Nephron (organoid): Measurements from ENCODE around the gene SBNO1.
"Not testable (repeated sequence)": the region's sequence is repeated elsewhere in the genome, so short reads cannot be mapped to it uniquely, and the experiment has no call there.

Experiments
- H3K27ac Mint-ChIP-seq, 3 experiments: 2 replicates each; pipeline ENCODE4 v1.8.0; 2020; ENCODE audit warnings: mixed read lengths in 3 of 3, mild to moderate bottlenecking in 2 of 3, moderate library complexity in 1 of 3
- H3K27me3 Mint-ChIP-seq: 2 replicates; pipeline ENCODE4 v1.8.0; 2021; ENCODE audit warnings: low read depth, mild to moderate bottlenecking, moderate library complexity, mixed read lengths
- H3K36me3 Mint-ChIP-seq: 2 replicates; pipeline ENCODE4 v1.8.0; 2020; ENCODE audit warnings: low read depth, mixed read lengths
- H3K4me1 Mint-ChIP-seq: 2 replicates; pipeline ENCODE4 v1.8.0; 2020; ENCODE audit warnings: mixed read lengths
- H3K4me3 Mint-ChIP-seq, 3 experiments: 2 replicates each; pipeline ENCODE4 v1.8.0; 2020; ENCODE audit warnings: mild to moderate bottlenecking in 3 of 3, mixed read lengths in 3 of 3, moderate library complexity in 2 of 3
- H3K9me3 Mint-ChIP-seq: 2 replicates; pipeline ENCODE4 v1.8.0; 2020; ENCODE audit warnings: mixed read lengths
- CTCF ChIP-seq, 3 experiments: fragments of 200-600 bp; sonication (generic); IDR thresholded peaks; one replicate each; pipeline ENCODE4 v1.5.0; 2021; ENCODE audit warnings: antibody characterized with exemption in 3 of 3; ENCODE audit not compliant: unreplicated experiment in 3 of 3

SBNO1 gene

GRCh38 chr12:123390498-123391426 is 26.1 kb upstream of the SBNO1 start:
- H3K4me1 Mint-ChIP-seq, result peaks cover 26% of the 10 kb centered on the region
- H3K27me3 Mint-ChIP-seq, result no peaks in the 10 kb centered on the region
- peaks cover 44% of the 10 kb centered on the region for H3K36me3 Mint-ChIP-seq
- peak overlapping the region; percentile 89 to 96 (median 90) for H3K4me3 Mint-ChIP-seq
- peak overlapping the region; percentile 77 to 88 (median 85) for H3K27ac Mint-ChIP-seq
- no peak for TF ChIP-seq CTCF (IDR thresholded peaks at IDR 0.05; ENCODE audit: unreplicated experiment in 3 of 3)
- no peaks in the 10 kb centered on the region for H3K9me3 Mint-ChIP-seq

GRCh38 chr12:123389560-123390351 is 25.1 kb upstream of the SBNO1 start:
- Mint-ChIP-seq H3K36me3 (peaks cover 34% of the 10 kb centered on the region), H3K27me3 (no peaks in the 10 kb centered on the region), H3K4me1 (peaks cover 26% of the 10 kb centered on the region), H3K9me3 (no peaks in the 10 kb centered on the region), H3K4me3 (peak overlapping the region; percentile 89 to 96 (median 90)), H3K27ac (peak overlapping the region; percentile 77 to 88 (median 85))
- TF ChIP-seq CTCF (IDR thresholded peaks at IDR 0.05; ENCODE audit: unreplicated experiment in 3 of 3), result no peak

- TF ChIP-seq CTCF (IDR thresholded peaks at IDR 0.05; ENCODE audit: unreplicated experiment in 3 of 3), result no peak
- no peaks in the 10 kb centered on the region for H3K27me3 Mint-ChIP-seq
- peaks cover 26% of the 10 kb centered on the region for H3K4me1 Mint-ChIP-seq
- H3K9me3 Mint-ChIP-seq, result no peaks in the 10 kb centered on the region
- H3K36me3 Mint-ChIP-seq, result peaks cover 31% of the 10 kb centered on the region
- no peak overlapping the region for H3K27ac Mint-ChIP-seq
- H3K4me3 Mint-ChIP-seq, result no peak overlapping the region
Measured at GRCh38 chr12:123388951-123389559, 24.4 kb upstream of the SBNO1 start.

- Mint-ChIP-seq H3K36me3 (peaks cover 29% of the 10 kb centered on the region), H3K4me3 (peak overlapping the region; percentile 87 to 92 (median 90)), H3K27me3 (no peaks in the 10 kb centered on the region), H3K4me1 (peaks cover 26% of the 10 kb centered on the region), H3K9me3 (no peaks in the 10 kb centered on the region), H3K27ac (peak overlapping the region; percentile 78 to 88 (median 87))
- TF ChIP-seq CTCF (IDR thresholded peaks at IDR 0.05; ENCODE audit: unreplicated experiment in 3 of 3), result no peak
Measured at GRCh38 chr12:123388177-123388950, 23.7 kb upstream of the SBNO1 start.

- Mint-ChIP-seq H3K4me3 (peak overlapping the region; percentile 87 to 92 (median 90)), H3K27ac (peak overlapping the region; percentile 78 to 88 (median 87)), H3K27me3 (no peaks in the 10 kb centered on the region), H3K9me3 (no peaks in the 10 kb centered on the region), H3K4me1 (peaks cover 26% of the 10 kb centered on the region), H3K36me3 (peaks cover 22% of the 10 kb centered on the region)
- TF ChIP-seq CTCF (IDR thresholded peaks at IDR 0.05; ENCODE audit: unreplicated experiment in 3 of 3), result no peak
Measured at GRCh38 chr12:123387508-123388176, 23.0 kb upstream of the SBNO1 start.

- peak overlapping the region; percentile 8 to 89 (median 47) for H3K4me3 Mint-ChIP-seq
Measured at GRCh38 chr12:123385536-123385935, 20.9 kb upstream of the SBNO1 start.

More at GRCh38 chr12:123385536-123385935, 20.9 kb upstream of the SBNO1 start:
- not testable (repeated sequence) for H3K36me3 Mint-ChIP-seq, H3K9me3 Mint-ChIP-seq, H3K27ac Mint-ChIP-seq, H3K27me3 Mint-ChIP-seq
- H3K4me1 Mint-ChIP-seq, result peaks cover 22% of the 10 kb centered on the region
